OCI-LY7 (cell line): ENCODE results near the gene PHF24. TPM values are rescaled to one million over a fixed set of nuclear protein-coding genes. Genes with fewer than 3 reads are reported as not detected.

Experiments
- BruUV-seq: library from RNA; stranded (reverse); fragments of 400-500 nt; replicated peaks from 2 replicates; lab custom pipeline; 2021; lab: Mats Ljungman, UMichigan
- CTCF ChIA-PET: fragments of 300-600 bp; sonication (Branson Sonifier 250); formaldehyde crosslinking; loops from one replicate; lab custom pipeline; 2022; ENCODE audit warnings: antibody characterized with exemption; ENCODE audit not compliant: unreplicated experiment; lab: Charles Lee
- POLR2A ChIA-PET: fragments of 300-600 bp; sonication (Branson Sonifier 250); formaldehyde crosslinking; loops from one replicate; lab custom pipeline; 2022; ENCODE audit warnings: antibody characterized with exemption; lab: Charles Lee
- DNase-seq: peaks from one replicate; pipeline ENCODE4 v3.0.0-alpha.2; 2015; ENCODE audit warnings: low spot score
- H2AFZ ChIP-seq: fragments of 200-600 bp; sonication (generic), shearing (Covaris generic); 2 replicates; pipeline ENCODE4 v1.6.1; 2014; ENCODE audit warnings: mild to moderate bottlenecking, antibody characterized with exemption, low read length, moderate library complexity
- H3K27ac ChIP-seq: fragments of 200-600 bp; sonication (generic); 2 replicates; pipeline ENCODE4 v1.5.1; 2014; ENCODE audit warnings: mixed run types, low read depth, mild to moderate bottlenecking, moderate library complexity, low read length, inconsistent platforms; ENCODE audit not compliant: poor library complexity, severe bottlenecking
- H3K36me3 ChIP-seq: fragments of 200-600 bp; sonication (generic); 2 replicates; pipeline ENCODE4 v1.6.1; 2014; ENCODE audit warnings: mild to moderate bottlenecking, antibody characterized with exemption, low read length, moderate library complexity, mixed read lengths; ENCODE audit not compliant: insufficient read depth
- H3K4me1 ChIP-seq: fragments of 200-600 bp; sonication (generic); 2 replicates; pipeline ENCODE4 v1.5.1; 2014; ENCODE audit warnings: mild to moderate bottlenecking, low read length; ENCODE audit not compliant: insufficient read depth, poor library complexity, severe bottlenecking
- H3K4me2 ChIP-seq: fragments of 200-600 bp; sonication (generic); 2 replicates; pipeline ENCODE4 v1.6.1; 2014; ENCODE audit warnings: mild to moderate bottlenecking, low read length
- H3K4me3 ChIP-seq: fragments of 200-600 bp; sonication (generic); 2 replicates; pipeline ENCODE4 v1.5.1; 2014; ENCODE audit warnings: mild to moderate bottlenecking, low read depth, low read length; ENCODE audit not compliant: poor library complexity, severe bottlenecking
- H3K79me2 ChIP-seq: fragments of 200-600 bp; sonication (generic); 2 replicates; pipeline ENCODE4 v1.6.1; 2016; ENCODE audit warnings: low read depth, mild to moderate bottlenecking, low read length, moderate library complexity, mixed read lengths; ENCODE audit not compliant: insufficient read depth
- H3K9me2 ChIP-seq: fragments of 200-600 bp; sonication (generic); 2 replicates; pipeline ENCODE4 v1.6.1; 2016; ENCODE audit warnings: mild to moderate bottlenecking, low read length, mixed read lengths; ENCODE audit not compliant: insufficient read depth
- H3K9me3 ChIP-seq: fragments of 200-600 bp; sonication (generic); 2 replicates; pipeline ENCODE4 v1.6.1; 2014; ENCODE audit warnings: mild to moderate bottlenecking, mixed run types, low read length, mixed read lengths
- H4K20me1 ChIP-seq: fragments of 200-600 bp; sonication (generic); 2 replicates; pipeline ENCODE4 v1.6.1; 2014; ENCODE audit warnings: mild to moderate bottlenecking, antibody characterized with exemption, low read length, moderate library complexity, mixed read lengths; ENCODE audit not compliant: insufficient read depth
- CTCF ChIP-seq: fragments of 200-600 bp; sonication (generic); conservative IDR thresholded peaks from 2 replicates; pipeline ENCODE4 v1.5.1; 2014; ENCODE audit warnings: mild to moderate bottlenecking, antibody characterized with exemption, low read length, moderate library complexity, mixed read lengths
- EZH2phosphoT487 ChIP-seq: fragments of 200-600 bp; sonication (generic); IDR thresholded peaks from 2 replicates; pipeline ENCODE4 v1.6.1; 2018; ENCODE audit warnings: low read depth, borderline replicate concordance, mild to moderate bottlenecking, mixed run types, antibody characterized with exemption, low read length, moderate library complexity, mixed read lengths
- intact Hi-C: fragments of 100-400 bp; cut with micrococcal nuclease; formaldehyde crosslinking; loops from one replicate; pipeline ENCODE4 v1.10.0; 2022; ENCODE audit not compliant: unreplicated experiment
- total RNA-seq, 2 experiments: library from RNA; depleted of rRNA in 1 of 2; stranded (reverse); fragments of >200 nt in 1 of 2; shearing (Covaris generic) in 1 of 2; gene quantifications; 2 replicates each; pipeline ENCODE4 v1.2.3, GENCODE V29; 2014 to 2022

PHF24 gene
- total RNA-seq, 2 experiments from 2014 or later, result not detected

GRCh38 chr9:34956648-34957047 lies 1.4 kb upstream of the PHF24 start:
- no peak overlapping the region for H3K4me2 ChIP-seq
- no peak for DNase-seq
- TF ChIP-seq EZH2phosphoT487 (no peak), CTCF (no peak)
- H3K79me2 ChIP-seq, result no peaks in the 10 kb centered on the region
- H3K9me3 ChIP-seq, result no peaks in the 10 kb centered on the region
- no peaks in the 10 kb centered on the region for H3K9me2 ChIP-seq
- no peaks in the 10 kb centered on the region for H3K4me1 ChIP-seq
- no peak overlapping the region for H3K4me3 ChIP-seq
- intact Hi-C loops, result no loop called here
- ChIA-PET POLR2A (no interaction called here), CTCF (no interaction called here)
- no peak overlapping the region for H2AFZ ChIP-seq
- no peaks in the 10 kb centered on the region for H4K20me1 ChIP-seq
- no peak overlapping the region for H3K27ac ChIP-seq
- no peaks in the 10 kb centered on the region for H3K36me3 ChIP-seq
- BruUV-seq, result no TSS peak

GRCh38 chr9:34958411-34958982 lies 412 bp downstream of the PHF24 start:
- intact Hi-C loops, result no loop called here
- no peak for TF ChIP-seq EZH2phosphoT487
- TF ChIP-seq CTCF, result no peak
- Histone ChIP-seq H3K4me3 (no peak overlapping the region), H3K79me2 (no peaks in the 10 kb centered on the region), H3K9me2 (no peaks in the 10 kb centered on the region), H3K4me2 (no peak overlapping the region), H3K9me3 (no peaks in the 10 kb centered on the region), H2AFZ (no peak overlapping the region), H3K36me3 (no peaks in the 10 kb centered on the region), H4K20me1 (no peaks in the 10 kb centered on the region), H3K4me1 (no peaks in the 10 kb centered on the region), H3K27ac (no peak overlapping the region)
- ChIA-PET CTCF (no interaction called here), POLR2A (no interaction called here)
- DNase-seq, result no peak
- BruUV-seq, result no TSS peak

- no peak for DNase-seq
- Histone ChIP-seq H3K4me1 (no peaks in the 10 kb centered on the region), H2AFZ (no peak overlapping the region), H3K4me3 (no peak overlapping the region), H3K9me3 (no peaks in the 10 kb centered on the region), H3K27ac (no peak overlapping the region), H3K4me2 (no peak overlapping the region), H4K20me1 (no peaks in the 10 kb centered on the region), H3K79me2 (no peaks in the 10 kb centered on the region), H3K9me2 (no peaks in the 10 kb centered on the region), H3K36me3 (no peaks in the 10 kb centered on the region)
- POLR2A ChIA-PET, result no interaction called here
- TF ChIP-seq EZH2phosphoT487 (no peak), CTCF (no peak)
- BruUV-seq, result no TSS peak
- CTCF ChIA-PET, result no interaction called here
- intact Hi-C loops, result no loop called here
Observed at GRCh38 chr9:34959461-34959860, 1.4 kb downstream of the PHF24 start.
